GM23338 (cell line): ENCODE results near the gene RGL1.

Source experiments
- CTCF ChIP-seq, 2 experiments: fragments of 200-600 bp in 1 of 2; sonication (generic) in 1 of 2; conservative IDR thresholded peaks; 2 replicates each; pipeline versions ENCODE4 v1.5.1 to v1.6.1; 2016 to 2017; ENCODE audit warnings: antibody characterized with exemption in 2 of 2, low read depth in 2 of 2, mild to moderate bottlenecking in 2 of 2, moderate library complexity in 1 of 2
- EZH2 ChIP-seq: fragments of 200-600 bp; sonication (generic); IDR thresholded peaks from one replicate; pipeline ENCODE4 v1.8.0; 2017; ENCODE audit warnings: antibody characterized with exemption, mild to moderate bottlenecking, low read depth; ENCODE audit not compliant: unreplicated experiment
- EZH2phosphoT487 ChIP-seq: fragments of 200-600 bp; sonication (generic); IDR thresholded peaks from one replicate; pipeline ENCODE4 v1.8.1; 2018; ENCODE audit warnings: antibody characterized with exemption; ENCODE audit not compliant: unreplicated experiment
- NANOG ChIP-seq: IDR thresholded peaks from 2 replicates; pipeline ENCODE4 v1.6.1; 2016; ENCODE audit warnings: antibody characterized with exemption, borderline replicate concordance
- POLR2AphosphoS5 ChIP-seq: IDR thresholded peaks from 2 replicates; pipeline ENCODE4 v1.6.1; 2016; ENCODE audit warnings: antibody characterized with exemption, low read depth
- REST ChIP-seq: IDR thresholded peaks from one replicate; pipeline ENCODE4 v1.6.1; 2018; ENCODE audit warnings: antibody characterized with exemption; ENCODE audit not compliant: unreplicated experiment

- TF ChIP-seq REST (no peak), CTCF (conservative IDR thresholded peaks at IDR 0.05; ENCODE audit: low read depth in 2 of 2) (no peak), POLR2AphosphoS5 (no peak), EZH2phosphoT487 (no peak), NANOG (no peak), EZH2 (no peak)
Observed at GRCh38 chr1:183907070-183907469, 102.2 kb downstream of the RGL1 start.
